Spleen (tissue), 11 donors: Measurements from ENCODE around the gene PTGER3. TPM values are rescaled to one million over a fixed set of nuclear protein-coding genes. Genes with fewer than 3 reads are reported as not detected.

ENCODE experiments used
- DNase-seq: peaks from one replicate; pipeline ENCODE4 v3.0.0-alpha.2; 2020
- H3K27ac ChIP-seq, 8 donors: fragments of 200-600 bp; sonication (generic) in 7 of 8; 1 replicate in 4 of 8; 2 replicates in 4 of 8; pipeline versions ENCODE4 v1.5.0 to v1.8.0; 2016 to 2021; ENCODE audit warnings: inconsistent platforms in 4 of 8, mild to moderate bottlenecking in 4 of 8, moderate library complexity in 1 of 8
- H3K27me3 ChIP-seq, 7 donors: fragments of 200-600 bp; sonication (generic) in 6 of 7; replicated peaks in 1 of 7; 1 replicate in 4 of 7; 2 replicates in 3 of 7; pipeline versions ENCODE4 v1.5.0 to v1.8.0; 2016 to 2021; ENCODE audit warnings: inconsistent platforms in 3 of 7, mild to moderate bottlenecking in 1 of 7
- H3K36me3 ChIP-seq, 6 donors: fragments of 200-600 bp; sonication (generic) in 5 of 6; 1 replicate in 4 of 6; 2 replicates in 2 of 6; pipeline versions ENCODE4 v1.5.0 to v1.8.0; 2016 to 2021; ENCODE audit warnings: inconsistent platforms in 2 of 6
- H3K4me1 ChIP-seq, 6 donors: fragments of 200-600 bp; sonication (generic) in 5 of 6; 1 replicate in 3 of 6; 2 replicates in 3 of 6; pipeline versions ENCODE4 v1.5.0 to v1.8.0; 2016 to 2021; ENCODE audit warnings: inconsistent platforms in 3 of 6
- H3K4me3 ChIP-seq, 8 donors: fragments of 200-600 bp; sonication (generic) in 7 of 8; 1 replicate in 4 of 8; 2 replicates in 4 of 8; pipeline versions ENCODE4 v1.5.0 to v1.8.0; 2016 to 2021; ENCODE audit warnings: inconsistent platforms in 4 of 8, mild to moderate bottlenecking in 4 of 8, moderate library complexity in 2 of 8
- H3K9me3 ChIP-seq, 8 donors: fragments of 200-600 bp; sonication (generic) in 7 of 8; 1 replicate in 4 of 8; 2 replicates in 4 of 8; pipeline versions ENCODE4 v1.5.0 to v1.8.0; 2016 to 2021; ENCODE audit warnings: inconsistent platforms in 4 of 8
- POLR2A ChIP-seq, 3 donors: fragments of 450-650 bp; IDR thresholded peaks; one replicate each; pipeline ENCODE4 v1.5.1; 2017; ENCODE audit warnings: antibody characterized with exemption in 3 of 3, mild to moderate bottlenecking in 1 of 3
- POLR2AphosphoS5 ChIP-seq, 3 donors: sonication (generic); formaldehyde crosslinking; IDR thresholded peaks; one replicate each; pipeline ENCODE4 v1.5.1; 2017; ENCODE audit warnings: antibody characterized with exemption in 3 of 3
- WGBS, 5 donors: extraction: QIAGEN DNeasy Blood & Tissue Kit in 3 of 5; methylation state at CpG; one replicate each; pipeline versions ENCODE4 v1.1.5 to v1.1.7; 2013 to 2018; 5-methylcytosine and 5-hydroxymethylcytosine counted together
- intact Hi-C: fragments of 100-400 bp; cut with DNase I; formaldehyde crosslinking; loops from one replicate; pipeline ENCODE4 v1.15.0; 2023; ENCODE audit warnings: low total_unique reads
- polyA plus RNA-seq, 3 donors: library from polyadenylated mRNA; stranded (reverse); fragments of 200-250 nt; gene quantifications; one replicate each; pipeline ENCODE4 v1.2.1, GENCODE V29; 2013
- total RNA-seq, 7 donors: library from RNA; depleted of rRNA in 3 of 7; stranded (reverse); fragments of >200 nt in 3 of 7; fragmentation: NEBNext Ultra II Directional in 4 of 7; extraction: Animal tissue kit (Norgen Biotek cat#: 25700) in 4 of 7; gene quantifications; one replicate each; pipeline versions ENCODE4 v1.1.0 to v1.2.1, GENCODE V29; 2016 to 2021
- TF ChIP-seq, protein P1 (sequence below), 11 experiments: fragments of 200-600 bp in 7 of 11; fragments of 450-650 bp in 4 of 11; sonication (generic) in 4 of 11; IDR thresholded peaks in 8 of 11; conservative IDR thresholded peaks in 3 of 11; 1 replicate in 7 of 11; 2 replicates in 4 of 11; pipeline versions ENCODE4 v1.4.0 to v1.8.0; 2016 to 2021; ENCODE audit warnings: antibody characterized with exemption in 11 of 11, inconsistent platforms in 4 of 11, mild to moderate bottlenecking in 1 of 11
- donor health status: healthy with polysubstance abuse.
- donor health status: DM: no; HTN: no; CAD: no; lungs with moderate emphysema.
- donor health status: DM: no; HTN: no; CAD: no.
- donor health status: Bipolar disorder and iron deficiency.
- donor health status: healthy.
- donor health status: DM: no; HTN: no; CAD: no.
- donor health status: DM: yes; HTN: yes; CAD: no.

Gene PTGER3
- total and polyA plus RNA-seq, 10 donors: 0.13 to 1.1 (median 0.39) TPM

DNA sequence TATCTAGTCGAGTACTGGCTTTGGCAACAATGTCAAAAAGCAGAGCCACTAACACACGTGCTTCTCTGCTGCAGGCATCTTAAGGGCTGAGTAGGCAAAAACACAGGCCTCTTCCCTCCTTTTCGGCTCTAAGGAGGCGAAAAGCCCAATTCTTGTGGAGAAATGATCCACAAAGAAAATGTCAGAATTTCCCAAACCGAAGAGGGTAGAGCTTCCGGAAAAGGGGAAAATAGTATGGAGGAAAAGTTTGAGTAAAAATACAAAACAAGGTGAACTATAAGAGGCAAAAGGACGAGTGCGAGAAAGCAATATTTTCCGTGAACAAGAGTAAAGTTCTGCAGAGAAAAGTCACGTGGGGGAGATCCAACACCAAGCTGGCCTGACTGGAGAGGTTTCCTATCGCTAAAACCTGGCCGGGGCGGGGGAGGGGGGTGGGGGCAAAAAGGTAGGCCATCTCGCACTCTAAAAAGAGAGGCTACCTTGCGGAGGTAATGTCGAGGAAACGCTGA is 32.7 kb upstream of the PTGER3 start:
- peaks cover 0 to 1% (median 0%) of the 10 kb centered on the region in 7 donors for H3K27me3 ChIP-seq
- H3K27ac ChIP-seq: peak overlapping the region; percentile 88 to 94 (median 92)
- TF ChIP-seq, protein P1, sequence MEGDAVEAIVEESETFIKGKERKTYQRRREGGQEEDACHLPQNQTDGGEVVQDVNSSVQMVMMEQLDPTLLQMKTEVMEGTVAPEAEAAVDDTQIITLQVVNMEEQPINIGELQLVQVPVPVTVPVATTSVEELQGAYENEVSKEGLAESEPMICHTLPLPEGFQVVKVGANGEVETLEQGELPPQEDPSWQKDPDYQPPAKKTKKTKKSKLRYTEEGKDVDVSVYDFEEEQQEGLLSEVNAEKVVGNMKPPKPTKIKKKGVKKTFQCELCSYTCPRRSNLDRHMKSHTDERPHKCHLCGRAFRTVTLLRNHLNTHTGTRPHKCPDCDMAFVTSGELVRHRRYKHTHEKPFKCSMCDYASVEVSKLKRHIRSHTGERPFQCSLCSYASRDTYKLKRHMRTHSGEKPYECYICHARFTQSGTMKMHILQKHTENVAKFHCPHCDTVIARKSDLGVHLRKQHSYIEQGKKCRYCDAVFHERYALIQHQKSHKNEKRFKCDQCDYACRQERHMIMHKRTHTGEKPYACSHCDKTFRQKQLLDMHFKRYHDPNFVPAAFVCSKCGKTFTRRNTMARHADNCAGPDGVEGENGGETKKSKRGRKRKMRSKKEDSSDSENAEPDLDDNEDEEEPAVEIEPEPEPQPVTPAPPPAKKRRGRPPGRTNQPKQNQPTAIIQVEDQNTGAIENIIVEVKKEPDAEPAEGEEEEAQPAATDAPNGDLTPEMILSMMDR (IDR thresholded peaks at IDR 0.05 in 8 of 11, conservative IDR thresholded peaks at IDR 0.05 in 3 of 11): no peak
- no peak for TF ChIP-seq POLR2AphosphoS5 (IDR thresholded peaks at IDR 0.05)
- TF ChIP-seq POLR2A (IDR thresholded peaks at IDR 0.05): no peak

DNA sequence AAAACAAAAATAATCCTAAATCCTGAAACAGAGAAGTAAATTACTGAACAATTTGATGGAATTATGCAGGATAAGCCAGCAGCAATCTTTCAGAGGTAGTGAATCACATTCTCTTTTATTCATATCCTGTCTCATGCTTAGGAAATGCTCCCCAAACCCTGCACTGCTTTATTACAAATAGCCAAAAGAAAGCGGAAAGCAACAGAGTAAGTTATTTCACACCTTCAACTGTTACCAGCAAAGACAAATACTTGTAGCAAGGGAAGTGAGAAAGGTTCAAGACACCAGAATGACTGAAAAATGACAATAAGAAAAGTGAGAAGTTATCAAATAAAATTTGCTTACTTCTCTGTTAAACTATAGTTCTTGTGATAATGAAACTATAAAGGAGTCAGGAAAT is 27.1 kb upstream of the PTGER3 start:
- H3K9me3 ChIP-seq: no peaks in the 10 kb centered on the region
- H3K27me3 ChIP-seq: no peaks in the 10 kb centered on the region
- intact Hi-C loops: no loop called here
- TF ChIP-seq POLR2A (IDR thresholded peaks at IDR 0.05): no peak
- TF ChIP-seq, protein P1 (IDR thresholded peaks at IDR 0.05 in 8 of 11, conservative IDR thresholded peaks at IDR 0.05 in 3 of 11): no peak
- TF ChIP-seq POLR2AphosphoS5 (IDR thresholded peaks at IDR 0.05): no peak
- H3K27ac ChIP-seq: no peak overlapping the region
- no peak for DNase-seq
- H3K4me3 ChIP-seq: no peak overlapping the region
- WGBS, 5 donors: 78 to 90% (median 89%) methylated on average over 1 of the region's 1 CpG
- peaks cover 0 to 92% (median 75%) of the 10 kb centered on the region in 6 donors for H3K36me3 ChIP-seq
- H3K4me1 ChIP-seq: peaks cover 13 to 60% (median 30%) of the 10 kb centered on the region in 6 donors

More for the DNA sequence above, 32.7 kb upstream of the PTGER3 start:
- intact Hi-C loops: no loop called here
- Histone ChIP-seq H3K4me3 (peak overlapping the region; percentile 69 to 93 (median 85)), H3K4me1 (peaks cover 20 to 56% (median 32%) of the 10 kb centered on the region in 6 donors), H3K9me3 (no peaks in the 10 kb centered on the region), H3K36me3 (peaks cover 0 to 36% (median 31%) of the 10 kb centered on the region in 6 donors)
- WGBS, 5 donors: 0 to 1% (median 0%) methylated on average over 17 of the region's 17 CpGs
- no peak for DNase-seq

DNA sequence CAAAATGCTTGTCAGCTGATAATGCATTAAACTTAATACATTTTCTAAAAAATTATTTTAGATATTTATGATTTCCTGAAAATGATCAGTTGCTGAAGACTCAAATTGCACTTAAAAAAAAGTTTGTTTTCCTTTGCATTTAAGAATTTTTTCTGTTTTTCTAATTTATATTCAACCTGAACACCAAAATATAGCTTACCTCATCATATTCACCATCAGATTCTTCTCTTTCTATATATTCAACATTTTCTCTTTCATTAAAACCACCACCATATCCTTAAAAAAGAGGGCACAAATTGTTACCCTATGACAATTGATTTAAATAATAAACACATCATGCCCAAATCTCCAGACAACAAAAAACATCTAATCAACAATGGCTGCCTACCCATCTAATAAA is 24.7 kb upstream of the PTGER3 start:
- Histone ChIP-seq H3K27ac (no peak overlapping the region), H3K36me3 (peaks cover 0 to 100% (median 88%) of the 10 kb centered on the region in 6 donors), H3K9me3 (no peaks in the 10 kb centered on the region), H3K4me3 (no peak overlapping the region), H3K27me3 (no peaks in the 10 kb centered on the region), H3K4me1 (peaks cover 0 to 49% (median 9%) of the 10 kb centered on the region in 6 donors)
- intact Hi-C loops: no loop called here
- TF ChIP-seq, protein P1 (IDR thresholded peaks at IDR 0.05 in 8 of 11, conservative IDR thresholded peaks at IDR 0.05 in 3 of 11): no peak
- TF ChIP-seq POLR2A (IDR thresholded peaks at IDR 0.05) (no peak), POLR2AphosphoS5 (IDR thresholded peaks at IDR 0.05) (no peak)
- DNase-seq: no peak

DNA sequence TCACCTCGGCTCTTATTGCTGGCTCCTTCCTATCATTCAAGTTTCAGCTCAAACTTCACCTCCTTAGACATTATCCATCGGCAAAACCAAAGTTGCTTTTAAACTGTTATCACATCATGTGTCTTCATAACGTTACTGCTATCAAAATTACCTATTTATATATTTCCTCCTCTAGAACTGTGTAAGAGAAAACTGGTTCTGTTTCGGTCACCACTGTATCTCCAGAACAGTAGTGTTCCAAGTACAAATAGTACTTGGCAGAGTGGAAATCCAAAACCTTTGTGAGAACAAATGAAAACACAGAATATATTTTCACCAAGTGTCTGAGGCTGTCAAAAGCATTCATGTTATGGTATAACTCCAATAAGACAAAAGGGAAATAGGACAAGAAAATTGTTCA is 24.1 kb upstream of the PTGER3 start:
- Histone ChIP-seq H3K27ac (no peak overlapping the region), H3K4me1 (peaks cover 0 to 43% (median 8%) of the 10 kb centered on the region in 6 donors), H3K27me3 (no peaks in the 10 kb centered on the region), H3K36me3 (peaks cover 0 to 100% (median 88%) of the 10 kb centered on the region in 6 donors), H3K4me3 (no peak overlapping the region), H3K9me3 (no peaks in the 10 kb centered on the region)
- intact Hi-C loops: no loop called here
- 90 to 94% (median 92%) methylated on average over 4 of the region's 4 CpGs for WGBS, 5 donors
- no peak for DNase-seq
- TF ChIP-seq, protein P1 (IDR thresholded peaks at IDR 0.05 in 8 of 11, conservative IDR thresholded peaks at IDR 0.05 in 3 of 11): no peak
- TF ChIP-seq POLR2AphosphoS5 (IDR thresholded peaks at IDR 0.05): no peak
- no peak for TF ChIP-seq POLR2A (IDR thresholded peaks at IDR 0.05)
